Measurements from ENCODE around the gene VAV3. TPM values are rescaled to one million over a fixed set of nuclear protein-coding genes. Genes with fewer than 3 reads are reported as not detected.

Gene VAV3
- total and polyA plus RNA-seq, 2 of the 13 experiments (the other 11 are each of a cell fraction or from before 2014, with no cell fraction given), result 15.9 to 29.8 TPM

- TF ChIP-seq ZNF414 (CRISPR knock-in tag; IDR thresholded peaks at IDR 0.05), result 0 out of 2 replicates have a peak, but pooled peaks have one; percentile 65
- no peak; the same call in 1 of the 2 replicates for TF ChIP-seq KAT7 (CRISPR knock-in tag; IDR thresholded peaks at IDR 0.05; ENCODE audit: borderline replicate concordance)
- TF ChIP-seq NR2C2 (CRISPR knock-in tag; IDR thresholded peaks at IDR 0.05; ENCODE audit: borderline replicate concordance), result peak; percentile 50; the same call in 1 of the 2 replicates
- TF ChIP-seq MXD3 (CRISPR knock-in tag; IDR thresholded peaks at IDR 0.05), result no peak
- no peak for TF ChIP-seq ZNF224 (CRISPR knock-in tag; IDR thresholded peaks at IDR 0.05)
- TF ChIP-seq RARA (CRISPR knock-in tag; IDR thresholded peaks at IDR 0.05), result peak; percentile 94
- TF ChIP-seq MXD4 (CRISPR knock-in tag; IDR thresholded peaks at IDR 0.05), result no peak
- TF ChIP-seq HOXA3 (CRISPR knock-in tag; IDR thresholded peaks at IDR 0.05), result peak; percentile 77
- peak; percentile 97 for TF ChIP-seq NCOA2 (CRISPR knock-in tag; IDR thresholded peaks at IDR 0.05)
- no peak for TF ChIP-seq GTF2F1 (IDR thresholded peaks at IDR 0.05; ENCODE audit: low read length)
- 0 out of 2 replicates have a peak, but pooled peaks have one; percentile 46 for TF ChIP-seq RFXANK (CRISPR knock-in tag; IDR thresholded peaks at IDR 0.05)
- 0 out of 2 replicates have a peak, but pooled peaks have one; percentile 26 for TF ChIP-seq TOE1 (CRISPR knock-in tag; IDR thresholded peaks at IDR 0.05)
- no peak for TF ChIP-seq ZNF598 (CRISPR knock-in tag; IDR thresholded peaks at IDR 0.05; ENCODE audit: borderline replicate concordance)
- TF ChIP-seq EHMT2 (IDR thresholded peaks at IDR 0.05; ENCODE audit: borderline replicate concordance, low read depth, low read length), result 0 out of 2 replicates have a peak, but pooled peaks have one; percentile 61
- TF ChIP-seq ZNF816 (CRISPR knock-in tag; IDR thresholded peaks at IDR 0.05; ENCODE audit: borderline replicate concordance), result peak; percentile 91
- peak; percentile 56 for TF ChIP-seq ZBTB10 (CRISPR knock-in tag; IDR thresholded peaks at IDR 0.05; ENCODE audit: borderline replicate concordance)
- peak; percentile 74; the same call in 1 of the 2 replicates for TF ChIP-seq RFXAP (CRISPR knock-in tag; IDR thresholded peaks at IDR 0.05; ENCODE audit: borderline replicate concordance)
- peak; percentile 33; the same call in 1 of the 2 replicates for TF ChIP-seq ZFX (CRISPR knock-in tag; IDR thresholded peaks at IDR 0.05; ENCODE audit: low read depth)
- no peak for TF ChIP-seq ESRRA (CRISPR knock-in tag; IDR thresholded peaks at IDR 0.05; ENCODE audit: low read depth)
- no peak for TF ChIP-seq ATF7-NPFF (CRISPR knock-in tag; IDR thresholded peaks at IDR 0.05; ENCODE audit: low read depth)
- peak; percentile 87 for TF ChIP-seq KDM6A (CRISPR knock-in tag; IDR thresholded peaks at IDR 0.05; ENCODE audit: low read depth)
- 0 out of 2 replicates have a peak, but pooled peaks have one; percentile 35 for TF ChIP-seq THAP11 (CRISPR knock-in tag; IDR thresholded peaks at IDR 0.05)
- TF ChIP-seq ZNF292 (CRISPR knock-in tag; IDR thresholded peaks at IDR 0.05; ENCODE audit: borderline replicate concordance, low read depth), result no peak
- TF ChIP-seq CHD4 (IDR thresholded peaks at IDR 0.05; ENCODE audit: borderline replicate concordance, low read length), result peak; percentile 91; the same call in 1 of the 2 replicates
- no peak for TF ChIP-seq IRF9 (CRISPR knock-in tag; IDR thresholded peaks at IDR 0.05; ENCODE audit: borderline replicate concordance)
- TF ChIP-seq FOSL2 (CRISPR knock-in tag; IDR thresholded peaks at IDR 0.05), result peak; percentile 83
These were observed 438.3 kb downstream of the VAV3 start (continued) for GRCh38 chr1:107526524-107527198.
